Measurements from ENCODE around the gene GRM8.
A peak's percentile ranks its signal among the peaks of the same experiment; 100 is the strongest.

GRCh38 chr7:127239814-127240213 is 12.9 kb downstream of the GRM8 start:
- TF ChIP-seq CTCF (IDR thresholded peaks at IDR 0.05; ENCODE audit: borderline replicate concordance, extremely low read depth, low read length, poor library complexity, severe bottlenecking) (peak; percentile 35), EZH2 (IDR thresholded peaks at IDR 0.05; ENCODE audit: borderline replicate concordance, low read depth, low read length, severe bottlenecking) (no peak)

Data from DND-41 (cell line).